Measurements from ENCODE around the gene TGFBR3.

TGFBR3 gene

DNA sequence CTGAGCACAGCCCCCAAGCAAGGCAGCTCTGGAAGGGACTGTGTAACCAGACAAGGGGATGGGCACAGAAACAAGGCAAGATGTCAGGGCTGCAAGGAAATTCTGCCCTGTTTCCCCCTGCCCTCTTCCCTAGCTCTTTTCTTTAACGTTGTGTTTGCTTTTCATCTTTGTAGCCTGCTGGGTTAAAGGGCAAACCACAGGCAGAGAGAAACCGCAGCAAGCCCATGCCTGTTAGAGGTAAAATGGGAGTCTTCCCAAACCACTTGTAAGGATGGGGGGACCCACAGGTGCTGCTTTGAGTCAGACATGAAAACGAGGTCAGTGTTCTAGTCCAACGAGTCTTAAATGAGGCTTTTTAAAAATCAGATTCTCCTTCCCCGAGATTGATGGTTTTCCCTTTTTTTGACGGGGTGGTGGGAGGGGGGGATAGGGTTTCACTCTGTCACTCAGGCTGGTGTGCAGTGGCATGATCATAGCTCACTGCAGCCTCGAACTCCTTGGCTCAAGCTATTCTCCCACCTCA, 13.3 kb downstream of the TGFBR3 start (continued):
- TF ChIP-seq, protein P1, sequence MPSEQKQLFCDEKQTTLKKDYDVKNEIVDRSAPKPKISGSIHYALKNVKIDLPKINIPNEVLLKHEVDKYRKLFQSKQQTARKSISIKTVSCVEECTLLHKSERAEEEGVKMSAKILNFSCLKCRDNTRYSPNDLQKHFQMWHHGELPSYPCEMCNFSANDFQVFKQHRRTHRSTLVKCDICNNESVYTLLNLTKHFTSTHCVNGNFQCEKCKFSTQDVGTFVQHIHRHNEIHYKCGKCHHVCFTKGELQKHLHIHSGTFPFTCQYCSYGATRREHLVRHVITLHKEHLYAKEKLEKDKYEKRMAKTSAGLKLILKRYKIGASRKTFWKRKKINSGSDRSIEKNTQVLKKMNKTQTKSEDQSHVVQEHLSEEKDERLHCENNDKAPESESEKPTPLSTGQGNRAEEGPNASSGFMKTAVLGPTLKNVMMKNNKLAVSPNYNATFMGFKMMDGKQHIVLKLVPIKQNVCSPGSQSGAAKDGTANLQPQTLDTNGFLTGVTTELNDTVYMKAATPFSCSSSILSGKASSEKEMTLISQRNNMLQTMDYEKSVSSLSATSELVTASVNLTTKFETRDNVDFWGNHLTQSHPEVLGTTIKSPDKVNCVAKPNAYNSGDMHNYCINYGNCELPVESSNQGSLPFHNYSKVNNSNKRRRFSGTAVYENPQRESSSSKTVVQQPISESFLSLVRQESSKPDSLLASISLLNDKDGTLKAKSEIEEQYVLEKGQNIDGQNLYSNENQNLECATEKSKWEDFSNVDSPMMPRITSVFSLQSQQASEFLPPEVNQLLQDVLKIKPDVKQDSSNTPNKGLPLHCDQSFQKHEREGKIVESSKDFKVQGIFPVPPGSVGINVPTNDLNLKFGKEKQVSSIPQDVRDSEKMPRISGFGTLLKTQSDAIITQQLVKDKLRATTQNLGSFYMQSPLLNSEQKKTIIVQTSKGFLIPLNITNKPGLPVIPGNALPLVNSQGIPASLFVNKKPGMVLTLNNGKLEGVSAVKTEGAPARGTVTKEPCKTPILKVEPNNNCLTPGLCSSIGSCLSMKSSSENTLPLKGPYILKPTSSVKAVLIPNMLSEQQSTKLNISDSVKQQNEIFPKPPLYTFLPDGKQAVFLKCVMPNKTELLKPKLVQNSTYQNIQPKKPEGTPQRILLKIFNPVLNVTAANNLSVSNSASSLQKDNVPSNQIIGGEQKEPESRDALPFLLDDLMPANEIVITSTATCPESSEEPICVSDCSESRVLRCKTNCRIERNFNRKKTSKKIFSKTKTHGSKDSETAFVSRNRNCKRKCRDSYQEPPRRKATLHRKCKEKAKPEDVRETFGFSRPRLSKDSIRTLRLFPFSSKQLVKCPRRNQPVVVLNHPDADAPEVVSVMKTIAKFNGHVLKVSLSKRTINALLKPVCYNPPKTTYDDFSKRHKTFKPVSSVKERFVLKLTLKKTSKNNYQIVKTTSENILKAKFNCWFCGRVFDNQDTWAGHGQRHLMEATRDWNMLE (tag by site-specific recombination; conservative IDR thresholded peaks at IDR 0.05; ENCODE audit: low read depth), result no peak
- TF ChIP-seq ZNF324 (tag by site-specific recombination; IDR thresholded peaks at IDR 0.05) (no peak), ZNF341 (tag by site-specific recombination; IDR thresholded peaks at IDR 0.05; ENCODE audit: low read depth) (peak; percentile 84), ZNF394 (tag by site-specific recombination; IDR thresholded peaks at IDR 0.05; ENCODE audit: borderline replicate concordance) (no peak), PRDM1 (tag by site-specific recombination; IDR thresholded peaks at IDR 0.05) (no peak), ZNF701 (tag by site-specific recombination; IDR thresholded peaks at IDR 0.05) (no peak), ZNF830 (tag by site-specific recombination; IDR thresholded peaks at IDR 0.05; ENCODE audit: low read depth) (no peak), ZNF157 (tag by site-specific recombination; IDR thresholded peaks at IDR 0.05) (no peak), KLF9 (tag by site-specific recombination; IDR thresholded peaks at IDR 0.05; ENCODE audit: low read depth) (no peak), MZF1 (tag by site-specific recombination; IDR thresholded peaks at IDR 0.05; ENCODE audit: borderline replicate concordance) (peak; percentile 65), ZNF214 (tag by site-specific recombination; IDR thresholded peaks at IDR 0.05; ENCODE audit: borderline replicate concordance) (no peak), WT1 (tag by site-specific recombination; IDR thresholded peaks at IDR 0.05) (peak; percentile 87), ZNF548 (tag by site-specific recombination; IDR thresholded peaks at IDR 0.05) (no peak), SP7 (tag by site-specific recombination; IDR thresholded peaks at IDR 0.05) (peak; percentile 35; the same call in 1 of the 2 replicates), ZNF202 (tag by site-specific recombination; IDR thresholded peaks at IDR 0.05; ENCODE audit: borderline replicate concordance) (no peak), ZNF707 (tag by site-specific recombination; IDR thresholded peaks at IDR 0.05) (no peak), BCL11B (tag by site-specific recombination; IDR thresholded peaks at IDR 0.05; ENCODE audit: low read depth) (no peak), ZNF112 (tag by site-specific recombination; IDR thresholded peaks at IDR 0.05) (no peak), ZNF114 (tag by site-specific recombination; IDR thresholded peaks at IDR 0.05) (no peak)
- TF ChIP-seq, protein P2, sequence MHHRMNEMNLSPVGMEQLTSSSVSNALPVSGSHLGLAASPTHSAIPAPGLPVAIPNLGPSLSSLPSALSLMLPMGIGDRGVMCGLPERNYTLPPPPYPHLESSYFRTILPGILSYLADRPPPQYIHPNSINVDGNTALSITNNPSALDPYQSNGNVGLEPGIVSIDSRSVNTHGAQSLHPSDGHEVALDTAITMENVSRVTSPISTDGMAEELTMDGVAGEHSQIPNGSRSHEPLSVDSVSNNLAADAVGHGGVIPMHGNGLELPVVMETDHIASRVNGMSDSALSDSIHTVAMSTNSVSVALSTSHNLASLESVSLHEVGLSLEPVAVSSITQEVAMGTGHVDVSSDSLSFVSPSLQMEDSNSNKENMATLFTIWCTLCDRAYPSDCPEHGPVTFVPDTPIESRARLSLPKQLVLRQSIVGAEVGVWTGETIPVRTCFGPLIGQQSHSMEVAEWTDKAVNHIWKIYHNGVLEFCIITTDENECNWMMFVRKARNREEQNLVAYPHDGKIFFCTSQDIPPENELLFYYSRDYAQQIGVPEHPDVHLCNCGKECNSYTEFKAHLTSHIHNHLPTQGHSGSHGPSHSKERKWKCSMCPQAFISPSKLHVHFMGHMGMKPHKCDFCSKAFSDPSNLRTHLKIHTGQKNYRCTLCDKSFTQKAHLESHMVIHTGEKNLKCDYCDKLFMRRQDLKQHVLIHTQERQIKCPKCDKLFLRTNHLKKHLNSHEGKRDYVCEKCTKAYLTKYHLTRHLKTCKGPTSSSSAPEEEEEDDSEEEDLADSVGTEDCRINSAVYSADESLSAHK (tag by site-specific recombination; IDR thresholded peaks at IDR 0.05), result peak; percentile 69
- TF ChIP-seq, protein P3, sequence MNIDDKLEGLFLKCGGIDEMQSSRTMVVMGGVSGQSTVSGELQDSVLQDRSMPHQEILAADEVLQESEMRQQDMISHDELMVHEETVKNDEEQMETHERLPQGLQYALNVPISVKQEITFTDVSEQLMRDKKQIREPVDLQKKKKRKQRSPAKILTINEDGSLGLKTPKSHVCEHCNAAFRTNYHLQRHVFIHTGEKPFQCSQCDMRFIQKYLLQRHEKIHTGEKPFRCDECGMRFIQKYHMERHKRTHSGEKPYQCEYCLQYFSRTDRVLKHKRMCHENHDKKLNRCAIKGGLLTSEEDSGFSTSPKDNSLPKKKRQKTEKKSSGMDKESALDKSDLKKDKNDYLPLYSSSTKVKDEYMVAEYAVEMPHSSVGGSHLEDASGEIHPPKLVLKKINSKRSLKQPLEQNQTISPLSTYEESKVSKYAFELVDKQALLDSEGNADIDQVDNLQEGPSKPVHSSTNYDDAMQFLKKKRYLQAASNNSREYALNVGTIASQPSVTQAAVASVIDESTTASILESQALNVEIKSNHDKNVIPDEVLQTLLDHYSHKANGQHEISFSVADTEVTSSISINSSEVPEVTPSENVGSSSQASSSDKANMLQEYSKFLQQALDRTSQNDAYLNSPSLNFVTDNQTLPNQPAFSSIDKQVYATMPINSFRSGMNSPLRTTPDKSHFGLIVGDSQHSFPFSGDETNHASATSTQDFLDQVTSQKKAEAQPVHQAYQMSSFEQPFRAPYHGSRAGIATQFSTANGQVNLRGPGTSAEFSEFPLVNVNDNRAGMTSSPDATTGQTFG (tag by site-specific recombination; IDR thresholded peaks at IDR 0.05; ENCODE audit: borderline replicate concordance), result no peak
- TF ChIP-seq, protein P4, sequence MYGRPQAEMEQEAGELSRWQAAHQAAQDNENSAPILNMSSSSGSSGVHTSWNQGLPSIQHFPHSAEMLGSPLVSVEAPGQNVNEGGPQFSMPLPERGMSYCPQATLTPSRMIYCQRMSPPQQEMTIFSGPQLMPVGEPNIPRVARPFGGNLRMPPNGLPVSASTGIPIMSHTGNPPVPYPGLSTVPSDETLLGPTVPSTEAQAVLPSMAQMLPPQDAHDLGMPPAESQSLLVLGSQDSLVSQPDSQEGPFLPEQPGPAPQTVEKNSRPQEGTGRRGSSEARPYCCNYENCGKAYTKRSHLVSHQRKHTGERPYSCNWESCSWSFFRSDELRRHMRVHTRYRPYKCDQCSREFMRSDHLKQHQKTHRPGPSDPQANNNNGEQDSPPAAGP (tag by site-specific recombination; IDR thresholded peaks at IDR 0.05), result no peak
- TF ChIP-seq, protein P5, sequence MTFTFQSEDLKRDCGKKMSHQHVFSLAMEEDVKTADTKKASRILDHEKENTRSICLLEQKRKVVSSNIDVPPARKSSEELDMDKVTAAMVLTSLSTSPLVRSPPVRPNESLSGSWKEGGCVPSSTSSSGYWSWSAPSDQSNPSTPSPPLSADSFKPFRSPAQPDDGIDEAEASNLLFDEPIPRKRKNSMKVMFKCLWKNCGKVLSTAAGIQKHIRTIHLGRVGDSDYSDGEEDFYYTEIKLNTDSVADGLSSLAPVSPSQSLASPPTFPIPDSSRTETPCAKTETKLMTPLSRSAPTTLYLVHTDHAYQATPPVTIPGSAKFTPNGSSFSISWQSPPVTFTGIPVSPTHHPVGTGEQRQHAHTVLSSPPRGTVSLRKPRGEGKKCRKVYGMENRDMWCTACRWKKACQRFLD (tag by site-specific recombination; IDR thresholded peaks at IDR 0.05), result no peak
- TF ChIP-seq, protein P6, sequence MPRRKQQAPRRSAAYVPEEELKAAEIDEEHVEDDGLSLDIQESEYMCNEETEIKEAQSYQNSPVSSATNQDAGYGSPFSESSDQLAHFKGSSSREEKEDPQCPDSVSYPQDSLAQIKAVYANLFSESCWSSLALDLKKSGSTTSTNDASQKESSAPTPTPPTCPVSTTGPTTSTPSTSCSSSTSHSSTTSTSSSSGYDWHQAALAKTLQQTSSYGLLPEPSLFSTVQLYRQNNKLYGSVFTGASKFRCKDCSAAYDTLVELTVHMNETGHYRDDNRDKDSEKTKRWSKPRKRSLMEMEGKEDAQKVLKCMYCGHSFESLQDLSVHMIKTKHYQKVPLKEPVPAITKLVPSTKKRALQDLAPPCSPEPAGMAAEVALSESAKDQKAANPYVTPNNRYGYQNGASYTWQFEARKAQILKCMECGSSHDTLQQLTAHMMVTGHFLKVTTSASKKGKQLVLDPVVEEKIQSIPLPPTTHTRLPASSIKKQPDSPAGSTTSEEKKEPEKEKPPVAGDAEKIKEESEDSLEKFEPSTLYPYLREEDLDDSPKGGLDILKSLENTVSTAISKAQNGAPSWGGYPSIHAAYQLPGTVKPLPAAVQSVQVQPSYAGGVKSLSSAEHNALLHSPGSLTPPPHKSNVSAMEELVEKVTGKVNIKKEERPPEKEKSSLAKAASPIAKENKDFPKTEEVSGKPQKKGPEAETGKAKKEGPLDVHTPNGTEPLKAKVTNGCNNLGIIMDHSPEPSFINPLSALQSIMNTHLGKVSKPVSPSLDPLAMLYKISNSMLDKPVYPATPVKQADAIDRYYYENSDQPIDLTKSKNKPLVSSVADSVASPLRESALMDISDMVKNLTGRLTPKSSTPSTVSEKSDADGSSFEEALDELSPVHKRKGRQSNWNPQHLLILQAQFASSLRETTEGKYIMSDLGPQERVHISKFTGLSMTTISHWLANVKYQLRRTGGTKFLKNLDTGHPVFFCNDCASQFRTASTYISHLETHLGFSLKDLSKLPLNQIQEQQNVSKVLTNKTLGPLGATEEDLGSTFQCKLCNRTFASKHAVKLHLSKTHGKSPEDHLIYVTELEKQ (tag by site-specific recombination; IDR thresholded peaks at IDR 0.05; ENCODE audit: borderline replicate concordance), result peak; percentile 66; the same call in 1 of the 2 replicates
